ENCODE results near the gene ITGB8.
A peak's percentile ranks its signal among the peaks of the same experiment; 100 is the strongest.

ITGB8 gene

DNA sequence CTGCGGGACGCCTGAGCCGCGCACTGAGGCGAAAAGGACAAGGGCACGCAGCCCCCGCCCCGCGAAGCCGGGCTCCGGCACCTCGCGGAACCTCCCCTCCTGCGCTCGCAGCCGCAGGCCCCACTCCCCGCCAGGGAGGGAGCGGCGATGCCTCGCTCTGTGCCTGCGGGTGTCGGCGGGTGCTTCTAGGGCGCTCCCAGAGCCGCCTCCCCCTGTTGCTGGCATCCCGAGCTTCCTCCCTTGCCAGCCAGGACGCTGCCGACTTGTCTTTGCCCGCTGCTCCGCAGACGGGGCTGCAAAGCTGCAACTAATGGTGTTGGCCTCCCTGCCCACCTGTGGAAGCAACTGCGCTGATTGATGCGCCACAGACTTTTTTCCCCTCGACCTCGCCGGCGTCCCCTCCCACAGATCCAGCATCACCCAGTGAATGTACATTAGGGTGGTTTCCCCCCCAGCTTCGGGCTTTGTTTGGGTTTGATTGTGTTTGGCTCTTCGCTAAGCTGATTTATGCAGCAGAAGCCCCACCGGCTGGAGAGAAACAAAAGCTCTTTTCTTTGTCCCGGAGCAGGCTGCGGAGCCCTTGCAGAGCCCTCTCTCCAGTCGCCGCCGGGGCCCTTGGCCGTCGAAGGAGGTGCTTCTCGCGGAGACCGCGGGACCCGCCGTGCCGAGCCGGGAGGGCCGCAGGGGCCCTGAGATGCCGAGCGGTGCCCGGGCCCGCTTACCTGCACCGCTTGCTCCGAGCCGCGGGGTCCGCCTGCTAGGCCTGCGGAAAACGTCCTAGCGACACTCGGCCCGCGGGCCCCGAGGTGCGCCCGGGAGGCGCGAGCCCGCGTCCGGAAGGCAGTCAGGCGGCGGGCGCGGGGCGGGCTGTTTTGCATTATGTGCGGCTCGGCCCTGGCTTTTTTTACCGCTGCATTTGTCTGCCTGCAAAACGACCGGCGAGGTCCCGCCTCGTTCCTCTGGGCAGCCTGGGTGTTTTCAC is 519 bp downstream of the ITGB8 start:
- H3K4me1 ChIP-seq (ENCODE audit: control insufficient read depth in 2 of 2, insufficient read depth in 1 of 2, low read depth in 1 of 2, low read length in 2 of 2), result peaks cover 1 to 8% of the 10 kb centered on the region in 2 donors
- no peak overlapping the region for H4K8ac ChIP-seq (ENCODE audit: low read depth, low read length)
- peak; percentile 82 for DNase-seq (ENCODE audit: low spot score)
- peak overlapping the region; percentile 99 for H3K18ac ChIP-seq (ENCODE audit: low read length)
- WGBS, 2 donors (ENCODE audit: extremely low coverage in 2 of 2, insufficient read length in 2 of 2, insufficient replicate concordance in 1 of 2), result no CpG with 5 or more reads among the region's 92 CpGs
- peak overlapping the region; percentile 90 for H4K91ac ChIP-seq (ENCODE audit: low read depth, low read length, poor library complexity)
- peak overlapping the region; percentile 97 for H3K27ac ChIP-seq (replicated peaks; ENCODE audit: low read length)
- H3K4me3 ChIP-seq (ENCODE audit: low read length in 2 of 2), result peak overlapping the region; percentile 75 to 90
- peak overlapping the region; percentile 87 for H2AK5ac ChIP-seq (ENCODE audit: low read depth, low read length)
- H2AFZ ChIP-seq (ENCODE audit: low read length), result peak overlapping the region; percentile 85
- peak overlapping the region; percentile 98 for H2BK15ac ChIP-seq (ENCODE audit: low read length)
- H3K9ac ChIP-seq (ENCODE audit: low read depth, low read length, poor library complexity), result peak overlapping the region; percentile 93
- H3K27me3 ChIP-seq (ENCODE audit: control insufficient read depth in 3 of 3, insufficient read depth in 3 of 3, low read depth in 1 of 3, low read length in 3 of 3), result no peaks in the 10 kb centered on the region
- H3K79me1 ChIP-seq (ENCODE audit: low read depth, low read length), result no peaks in the 10 kb centered on the region
- H3K4me2 ChIP-seq (ENCODE audit: insufficient read depth, low read length, poor library complexity, severe bottlenecking), result peak overlapping the region; percentile 92
- peak overlapping the region; percentile 93 for H2BK12ac ChIP-seq (ENCODE audit: low read length)
- H3K9me3 ChIP-seq (replicated peaks in 1 of 2; ENCODE audit: control insufficient read depth in 2 of 2, insufficient read depth in 1 of 2, low read depth in 1 of 2, low read length in 2 of 2), result no peaks in the 10 kb centered on the region
- peak overlapping the region; percentile 92 for H3K14ac ChIP-seq (ENCODE audit: low read length)
- H2BK5ac ChIP-seq (ENCODE audit: low read length), result peak overlapping the region; percentile 97
- peak overlapping the region; percentile 75 for H3K23ac ChIP-seq (ENCODE audit: low read depth, low read length, poor library complexity)
- H3K36me3 ChIP-seq (replicated peaks in 1 of 2; ENCODE audit: control insufficient read depth in 2 of 2, insufficient read depth in 2 of 2, low read length in 2 of 2), result peaks cover 0 to 14% of the 10 kb centered on the region in 2 donors
- H2BK120ac ChIP-seq (ENCODE audit: low read depth, low read length), result peak overlapping the region; percentile 88
- peak overlapping the region; percentile 66 for H3K4ac ChIP-seq (ENCODE audit: low read length)

DNA sequence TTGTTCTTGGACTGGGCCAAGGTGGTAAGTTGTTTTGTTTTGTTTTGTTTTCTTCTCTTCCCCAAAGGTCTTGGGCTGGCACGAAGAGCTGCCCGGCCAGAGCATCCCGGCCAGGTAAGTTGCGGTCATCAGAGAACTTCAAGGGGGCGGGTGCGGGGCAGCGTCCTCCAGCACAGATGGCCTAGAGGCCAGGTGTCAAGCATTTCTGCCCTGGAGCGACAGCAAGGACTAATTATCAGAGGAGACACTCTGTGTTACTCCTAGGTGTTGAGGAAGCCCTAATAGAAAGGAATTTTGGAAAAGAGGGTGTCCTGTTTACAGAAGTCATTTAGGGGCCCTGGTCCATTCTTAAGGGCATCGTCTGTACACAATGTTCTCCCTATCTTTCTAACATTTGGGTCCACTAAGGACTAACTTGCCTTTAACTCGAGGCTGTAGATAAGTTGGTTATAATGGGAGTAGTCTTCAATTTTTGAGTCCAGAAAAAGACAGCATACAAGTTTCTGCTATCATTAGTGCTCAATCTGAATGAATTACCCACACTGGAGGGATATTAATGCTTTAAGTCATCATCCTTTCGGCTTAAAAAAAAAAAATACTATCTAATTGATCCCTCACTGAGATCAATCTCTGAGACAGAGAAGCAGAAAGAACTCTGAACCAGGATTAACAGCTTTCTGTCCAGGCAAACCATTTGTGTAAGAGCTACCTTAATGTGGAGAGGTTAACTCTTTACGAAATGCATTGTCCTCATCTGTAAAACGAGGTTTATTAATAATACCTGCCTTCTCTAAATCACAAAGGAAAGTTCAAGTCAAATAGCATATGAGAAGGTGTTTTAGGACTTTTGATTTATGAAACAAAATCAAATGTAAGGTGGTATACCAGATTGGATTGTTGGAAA is 1.5 kb downstream of the ITGB8 start:
- Histone ChIP-seq H3K4me1 (ENCODE audit: control insufficient read depth in 2 of 2, insufficient read depth in 1 of 2, low read depth in 1 of 2, low read length in 2 of 2) (peaks cover 1 to 8% of the 10 kb centered on the region in 2 donors), H2BK15ac (ENCODE audit: low read length) (peak overlapping the region; percentile 7), H3K36me3 (replicated peaks in 1 of 2; ENCODE audit: control insufficient read depth in 2 of 2, insufficient read depth in 2 of 2, low read length in 2 of 2) (peaks cover 0 to 23% of the 10 kb centered on the region in 2 donors), H3K14ac (ENCODE audit: low read length) (no peak overlapping the region), H3K9me3 (replicated peaks in 1 of 2; ENCODE audit: control insufficient read depth in 2 of 2, insufficient read depth in 1 of 2, low read depth in 1 of 2, low read length in 2 of 2) (no peaks in the 10 kb centered on the region), H3K4ac (ENCODE audit: low read length) (no peak overlapping the region), H3K4me3 (ENCODE audit: low read length in 2 of 2) (peak overlapping the region; percentile 75 to 90), H3K9ac (ENCODE audit: low read depth, low read length, poor library complexity) (no peak overlapping the region), H2AK5ac (ENCODE audit: low read depth, low read length) (peak overlapping the region; percentile 41), H3K4me2 (ENCODE audit: insufficient read depth, low read length, poor library complexity, severe bottlenecking) (peak overlapping the region; percentile 92), H3K18ac (ENCODE audit: low read length) (peak overlapping the region; percentile 99), H2AFZ (ENCODE audit: low read length) (peak overlapping the region; percentile 85), H4K91ac (ENCODE audit: low read depth, low read length, poor library complexity) (no peak overlapping the region), H2BK12ac (ENCODE audit: low read length) (no peak overlapping the region), H3K23ac (ENCODE audit: low read depth, low read length, poor library complexity) (no peak overlapping the region), H3K27me3 (ENCODE audit: control insufficient read depth in 3 of 3, insufficient read depth in 3 of 3, low read depth in 1 of 3, low read length in 3 of 3) (no peaks in the 10 kb centered on the region), H4K8ac (ENCODE audit: low read depth, low read length) (no peak overlapping the region), H2BK120ac (ENCODE audit: low read depth, low read length) (peak overlapping the region; percentile 88), H3K79me1 (ENCODE audit: low read depth, low read length) (no peaks in the 10 kb centered on the region), H3K27ac (replicated peaks; ENCODE audit: low read length) (peak overlapping the region; percentile 97), H2BK5ac (ENCODE audit: low read length) (peak overlapping the region; percentile 97)
- DNase-seq (ENCODE audit: low spot score), result no peak
- no CpG with 5 or more reads among the region's 13 CpGs for WGBS, 2 donors (ENCODE audit: extremely low coverage in 2 of 2, insufficient read length in 2 of 2, insufficient replicate concordance in 1 of 2)

DNA sequence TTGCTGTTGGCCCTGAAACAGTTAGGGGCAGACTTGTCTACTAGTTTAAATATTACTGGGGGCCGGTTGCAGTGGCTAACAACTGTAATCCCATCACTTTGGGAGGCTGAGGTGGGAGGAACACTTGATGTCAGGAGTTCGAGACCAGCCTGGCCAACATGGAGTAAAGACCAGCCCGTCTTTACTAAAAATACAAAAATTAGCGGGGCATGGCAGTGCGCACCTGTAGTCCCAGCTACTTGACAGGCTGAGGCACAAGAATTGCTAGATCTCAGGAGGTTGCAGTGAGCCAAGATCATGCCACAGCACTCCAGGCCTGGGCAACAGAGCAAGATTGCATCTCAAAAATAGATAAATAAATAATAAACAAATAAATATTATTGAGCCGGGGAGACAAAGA is 7.6 kb downstream of the ITGB8 start:
- H2BK15ac ChIP-seq (ENCODE audit: low read length), result no peak overlapping the region
- H3K9me3 ChIP-seq (replicated peaks in 1 of 2; ENCODE audit: control insufficient read depth in 2 of 2, insufficient read depth in 1 of 2, low read depth in 1 of 2, low read length in 2 of 2), result peaks cover 0 to 6% of the 10 kb centered on the region in 2 donors
- no peak overlapping the region for H2BK12ac ChIP-seq (ENCODE audit: low read length)
- no peak overlapping the region for H4K8ac ChIP-seq (ENCODE audit: low read depth, low read length)
- H3K14ac ChIP-seq (ENCODE audit: low read length), result no peak overlapping the region
- H3K27ac ChIP-seq (replicated peaks; ENCODE audit: low read length), result no peak overlapping the region
- H3K36me3 ChIP-seq (replicated peaks in 1 of 2; ENCODE audit: control insufficient read depth in 2 of 2, insufficient read depth in 2 of 2, low read length in 2 of 2), result peaks cover 0 to 75% of the 10 kb centered on the region in 2 donors
- H2AFZ ChIP-seq (ENCODE audit: low read length), result no peak overlapping the region
- no peak overlapping the region for H4K91ac ChIP-seq (ENCODE audit: low read depth, low read length, poor library complexity)
- H2BK120ac ChIP-seq (ENCODE audit: low read depth, low read length), result no peak overlapping the region
- no CpG with 5 or more reads among the region's 6 CpGs for WGBS, 2 donors (ENCODE audit: extremely low coverage in 2 of 2, insufficient read length in 2 of 2, insufficient replicate concordance in 1 of 2)
- no peak overlapping the region for H3K9ac ChIP-seq (ENCODE audit: low read depth, low read length, poor library complexity)
- H3K27me3 ChIP-seq (ENCODE audit: control insufficient read depth in 3 of 3, insufficient read depth in 3 of 3, low read depth in 1 of 3, low read length in 3 of 3), result no peaks in the 10 kb centered on the region
- H3K4me3 ChIP-seq (ENCODE audit: low read length in 2 of 2), result no peak overlapping the region
- no peak overlapping the region for H2BK5ac ChIP-seq (ENCODE audit: low read length)
- no peaks in the 10 kb centered on the region for H3K79me1 ChIP-seq (ENCODE audit: low read depth, low read length)
- no peak for DNase-seq (ENCODE audit: low spot score)
- H3K4me2 ChIP-seq (ENCODE audit: insufficient read depth, low read length, poor library complexity, severe bottlenecking), result no peak overlapping the region
- H2AK5ac ChIP-seq (ENCODE audit: low read depth, low read length), result no peak overlapping the region
- H3K4me1 ChIP-seq (ENCODE audit: control insufficient read depth in 2 of 2, insufficient read depth in 1 of 2, low read depth in 1 of 2, low read length in 2 of 2), result peaks cover 4 to 13% of the 10 kb centered on the region in 2 donors
- H3K18ac ChIP-seq (ENCODE audit: low read length), result no peak overlapping the region
- H3K4ac ChIP-seq (ENCODE audit: low read length), result no peak overlapping the region
- no peak overlapping the region for H3K23ac ChIP-seq (ENCODE audit: low read depth, low read length, poor library complexity)

All from neuronal stem cell (in vitro differentiated cells).